Measurements from ENCODE around the gene ZNHIT3. TPM values are rescaled to one million over a fixed set of nuclear protein-coding genes. Genes with fewer than 3 reads are reported as not detected.

ZNHIT3 gene
- total and polyA plus RNA-seq, 10 of the 15 experiments (the other 5 are each of a cell fraction or from before 2014, with no cell fraction given), result 34.1 to 128 (median 55.6) TPM

DNA sequence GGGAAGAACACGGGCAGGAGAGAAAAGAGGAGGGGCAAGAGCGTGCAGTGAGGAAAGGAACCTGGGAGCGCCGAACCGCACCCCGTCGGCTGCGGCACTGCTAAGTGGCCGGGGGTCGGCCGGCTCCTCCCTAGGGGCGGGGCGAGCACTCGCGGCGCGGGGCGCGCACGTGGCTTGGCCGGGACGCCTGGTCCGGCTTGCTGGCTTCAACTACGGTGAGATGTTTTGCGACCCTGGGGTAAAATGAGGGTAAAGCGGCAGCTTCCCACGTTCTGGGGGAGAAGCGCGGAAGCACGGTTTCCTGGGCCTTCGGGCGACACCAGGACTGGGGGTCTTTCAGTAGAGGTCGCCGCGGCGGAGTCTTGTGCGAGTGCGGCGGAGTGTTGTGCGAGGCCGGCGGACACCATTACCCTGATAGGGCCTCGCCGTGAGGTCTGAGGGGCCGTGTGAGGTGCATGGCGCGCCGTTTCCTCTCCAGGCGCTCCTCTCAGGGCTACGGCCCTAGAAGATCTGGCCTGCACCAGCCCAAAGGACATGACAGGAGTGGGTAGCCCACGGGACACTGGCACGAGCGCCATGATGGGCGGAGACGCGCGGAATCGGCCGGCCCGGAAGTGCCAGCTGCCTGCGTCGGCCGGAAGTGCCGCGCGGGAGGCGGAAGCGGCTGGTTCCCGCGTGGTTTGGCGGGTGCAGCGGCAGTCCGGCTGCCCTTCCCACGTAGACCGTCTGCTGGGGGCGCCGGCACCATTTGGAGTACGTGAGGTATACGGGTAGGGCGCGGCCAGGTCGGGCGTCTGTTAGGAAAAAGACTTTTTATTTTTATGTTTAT is 48.6 kb downstream of the ZNHIT3 start, which contains the start of the genes MYO19 and PIGW (continued):
- TF ChIP-seq RELB (IDR thresholded peaks at IDR 0.05; ENCODE audit: low read depth) (peak; percentile 67; the same call in 1 of the 2 replicates), CHD1 (IDR thresholded peaks at IDR 0.05; ENCODE audit: low read depth, low read length) (peak; percentile 85; the same call in 1 of the 2 replicates), POLR2A (IDR thresholded peaks at IDR 0.05; ENCODE audit: low read depth, low read length) (peak; percentile 94), IRF4 (IDR thresholded peaks at IDR 0.05; ENCODE audit: low read depth, low read length) (no peak), NFYA (IDR thresholded peaks at IDR 0.05; ENCODE audit: borderline replicate concordance, low read depth, low read length) (no peak), KLF5 (IDR thresholded peaks at IDR 0.05; ENCODE audit: partially characterized antibody) (no peak), GATAD2B (conservative IDR thresholded peaks at IDR 0.05; ENCODE audit: low read depth) (peak; percentile 97), SPI1 (IDR thresholded peaks at IDR 0.05; ENCODE audit: borderline replicate concordance, insufficient read depth, low read depth, low read length) (peak; percentile 51; the same call in 1 of the 2 replicates), EZH2 (IDR thresholded peaks at IDR 0.05; ENCODE audit: borderline replicate concordance, control insufficient read depth, low read depth, low read length) (no peak), TAF1 (IDR thresholded peaks at IDR 0.05; ENCODE audit: borderline replicate concordance, low read depth, low read length) (peak; percentile 90), RB1 (IDR thresholded peaks at IDR 0.05; ENCODE audit: borderline replicate concordance) (peak; percentile 25; the same call in 1 of the 2 replicates)
- TF ChIP-seq, protein P1, sequence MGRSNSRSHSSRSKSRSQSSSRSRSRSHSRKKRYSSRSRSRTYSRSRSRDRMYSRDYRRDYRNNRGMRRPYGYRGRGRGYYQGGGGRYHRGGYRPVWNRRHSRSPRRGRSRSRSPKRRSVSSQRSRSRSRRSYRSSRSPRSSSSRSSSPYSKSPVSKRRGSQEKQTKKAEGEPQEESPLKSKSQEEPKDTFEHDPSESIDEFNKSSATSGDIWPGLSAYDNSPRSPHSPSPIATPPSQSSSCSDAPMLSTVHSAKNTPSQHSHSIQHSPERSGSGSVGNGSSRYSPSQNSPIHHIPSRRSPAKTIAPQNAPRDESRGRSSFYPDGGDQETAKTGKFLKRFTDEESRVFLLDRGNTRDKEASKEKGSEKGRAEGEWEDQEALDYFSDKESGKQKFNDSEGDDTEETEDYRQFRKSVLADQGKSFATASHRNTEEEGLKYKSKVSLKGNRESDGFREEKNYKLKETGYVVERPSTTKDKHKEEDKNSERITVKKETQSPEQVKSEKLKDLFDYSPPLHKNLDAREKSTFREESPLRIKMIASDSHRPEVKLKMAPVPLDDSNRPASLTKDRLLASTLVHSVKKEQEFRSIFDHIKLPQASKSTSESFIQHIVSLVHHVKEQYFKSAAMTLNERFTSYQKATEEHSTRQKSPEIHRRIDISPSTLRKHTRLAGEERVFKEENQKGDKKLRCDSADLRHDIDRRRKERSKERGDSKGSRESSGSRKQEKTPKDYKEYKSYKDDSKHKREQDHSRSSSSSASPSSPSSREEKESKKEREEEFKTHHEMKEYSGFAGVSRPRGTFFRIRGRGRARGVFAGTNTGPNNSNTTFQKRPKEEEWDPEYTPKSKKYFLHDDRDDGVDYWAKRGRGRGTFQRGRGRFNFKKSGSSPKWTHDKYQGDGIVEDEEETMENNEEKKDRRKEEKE (IDR thresholded peaks at IDR 0.05), result no peak
- TF ChIP-seq, protein P2, sequence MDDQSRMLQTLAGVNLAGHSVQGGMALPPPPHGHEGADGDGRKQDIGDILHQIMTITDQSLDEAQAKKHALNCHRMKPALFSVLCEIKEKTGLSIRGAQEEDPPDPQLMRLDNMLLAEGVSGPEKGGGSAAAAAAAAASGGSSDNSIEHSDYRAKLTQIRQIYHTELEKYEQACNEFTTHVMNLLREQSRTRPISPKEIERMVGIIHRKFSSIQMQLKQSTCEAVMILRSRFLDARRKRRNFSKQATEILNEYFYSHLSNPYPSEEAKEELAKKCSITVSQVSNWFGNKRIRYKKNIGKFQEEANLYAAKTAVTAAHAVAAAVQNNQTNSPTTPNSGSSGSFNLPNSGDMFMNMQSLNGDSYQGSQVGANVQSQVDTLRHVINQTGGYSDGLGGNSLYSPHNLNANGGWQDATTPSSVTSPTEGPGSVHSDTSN (IDR thresholded peaks at IDR 0.05; ENCODE audit: insufficient replicate concordance, low read depth, low read length), result peak; percentile 45
- TF ChIP-seq, protein P3, sequence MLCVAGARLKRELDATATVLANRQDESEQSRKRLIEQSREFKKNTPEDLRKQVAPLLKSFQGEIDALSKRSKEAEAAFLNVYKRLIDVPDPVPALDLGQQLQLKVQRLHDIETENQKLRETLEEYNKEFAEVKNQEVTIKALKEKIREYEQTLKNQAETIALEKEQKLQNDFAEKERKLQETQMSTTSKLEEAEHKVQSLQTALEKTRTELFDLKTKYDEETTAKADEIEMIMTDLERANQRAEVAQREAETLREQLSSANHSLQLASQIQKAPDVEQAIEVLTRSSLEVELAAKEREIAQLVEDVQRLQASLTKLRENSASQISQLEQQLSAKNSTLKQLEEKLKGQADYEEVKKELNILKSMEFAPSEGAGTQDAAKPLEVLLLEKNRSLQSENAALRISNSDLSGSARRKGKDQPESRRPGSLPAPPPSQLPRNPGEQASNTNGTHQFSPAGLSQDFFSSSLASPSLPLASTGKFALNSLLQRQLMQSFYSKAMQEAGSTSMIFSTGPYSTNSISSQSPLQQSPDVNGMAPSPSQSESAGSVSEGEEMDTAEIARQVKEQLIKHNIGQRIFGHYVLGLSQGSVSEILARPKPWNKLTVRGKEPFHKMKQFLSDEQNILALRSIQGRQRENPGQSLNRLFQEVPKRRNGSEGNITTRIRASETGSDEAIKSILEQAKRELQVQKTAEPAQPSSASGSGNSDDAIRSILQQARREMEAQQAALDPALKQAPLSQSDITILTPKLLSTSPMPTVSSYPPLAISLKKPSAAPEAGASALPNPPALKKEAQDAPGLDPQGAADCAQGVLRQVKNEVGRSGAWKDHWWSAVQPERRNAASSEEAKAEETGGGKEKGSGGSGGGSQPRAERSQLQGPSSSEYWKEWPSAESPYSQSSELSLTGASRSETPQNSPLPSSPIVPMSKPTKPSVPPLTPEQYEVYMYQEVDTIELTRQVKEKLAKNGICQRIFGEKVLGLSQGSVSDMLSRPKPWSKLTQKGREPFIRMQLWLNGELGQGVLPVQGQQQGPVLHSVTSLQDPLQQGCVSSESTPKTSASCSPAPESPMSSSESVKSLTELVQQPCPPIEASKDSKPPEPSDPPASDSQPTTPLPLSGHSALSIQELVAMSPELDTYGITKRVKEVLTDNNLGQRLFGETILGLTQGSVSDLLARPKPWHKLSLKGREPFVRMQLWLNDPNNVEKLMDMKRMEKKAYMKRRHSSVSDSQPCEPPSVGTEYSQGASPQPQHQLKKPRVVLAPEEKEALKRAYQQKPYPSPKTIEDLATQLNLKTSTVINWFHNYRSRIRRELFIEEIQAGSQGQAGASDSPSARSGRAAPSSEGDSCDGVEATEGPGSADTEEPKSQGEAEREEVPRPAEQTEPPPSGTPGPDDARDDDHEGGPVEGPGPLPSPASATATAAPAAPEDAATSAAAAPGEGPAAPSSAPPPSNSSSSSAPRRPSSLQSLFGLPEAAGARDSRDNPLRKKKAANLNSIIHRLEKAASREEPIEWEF (IDR thresholded peaks at IDR 0.05; ENCODE audit: insufficient replicate concordance, low read depth, low read length), result no peak
- TF ChIP-seq, protein P4, sequence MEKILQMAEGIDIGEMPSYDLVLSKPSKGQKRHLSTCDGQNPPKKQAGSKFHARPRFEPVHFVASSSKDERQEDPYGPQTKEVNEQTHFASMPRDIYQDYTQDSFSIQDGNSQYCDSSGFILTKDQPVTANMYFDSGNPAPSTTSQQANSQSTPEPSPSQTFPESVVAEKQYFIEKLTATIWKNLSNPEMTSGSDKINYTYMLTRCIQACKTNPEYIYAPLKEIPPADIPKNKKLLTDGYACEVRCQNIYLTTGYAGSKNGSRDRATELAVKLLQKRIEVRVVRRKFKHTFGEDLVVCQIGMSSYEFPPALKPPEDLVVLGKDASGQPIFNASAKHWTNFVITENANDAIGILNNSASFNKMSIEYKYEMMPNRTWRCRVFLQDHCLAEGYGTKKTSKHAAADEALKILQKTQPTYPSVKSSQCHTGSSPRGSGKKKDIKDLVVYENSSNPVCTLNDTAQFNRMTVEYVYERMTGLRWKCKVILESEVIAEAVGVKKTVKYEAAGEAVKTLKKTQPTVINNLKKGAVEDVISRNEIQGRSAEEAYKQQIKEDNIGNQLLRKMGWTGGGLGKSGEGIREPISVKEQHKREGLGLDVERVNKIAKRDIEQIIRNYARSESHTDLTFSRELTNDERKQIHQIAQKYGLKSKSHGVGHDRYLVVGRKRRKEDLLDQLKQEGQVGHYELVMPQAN (conservative IDR thresholded peaks at IDR 0.05), result peak; percentile 94
